HG03565 (cell line): Measurements from ENCODE around the gene SDK1.
"Not testable (repeated sequence)": the region's sequence is repeated elsewhere in the genome, so short reads cannot be mapped to it uniquely, and the experiment has no call there.

ENCODE experiments used
- ATAC-seq: cut with Tn5 transposase; IDR thresholded peaks from one replicate; pipeline ENCODE4 v1.9.1; 2021; ENCODE audit warnings: mild to moderate bottlenecking, moderate library complexity; ENCODE audit not compliant: unreplicated experiment

SDK1 gene

DNA sequence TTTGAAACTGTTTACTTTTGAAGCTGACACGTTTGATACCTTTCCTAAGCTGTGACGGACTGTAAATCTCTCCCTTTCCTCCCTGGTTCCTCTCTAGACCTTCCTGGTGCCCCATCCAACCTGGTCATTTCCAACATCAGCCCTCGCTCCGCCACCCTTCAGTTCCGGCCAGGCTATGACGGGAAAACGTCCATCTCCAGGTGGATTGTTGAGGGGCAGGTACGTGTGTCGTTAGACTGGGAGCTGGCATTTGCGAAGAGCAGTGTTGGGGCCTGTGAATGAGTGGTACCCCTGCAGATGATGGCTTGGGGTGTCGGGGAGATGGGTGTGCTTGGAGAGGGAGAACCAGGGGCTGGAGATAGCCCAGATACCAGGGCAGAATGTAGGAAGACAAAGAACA is 778.3 kb downstream of the SDK1 start:
- no peak for ATAC-seq

DNA sequence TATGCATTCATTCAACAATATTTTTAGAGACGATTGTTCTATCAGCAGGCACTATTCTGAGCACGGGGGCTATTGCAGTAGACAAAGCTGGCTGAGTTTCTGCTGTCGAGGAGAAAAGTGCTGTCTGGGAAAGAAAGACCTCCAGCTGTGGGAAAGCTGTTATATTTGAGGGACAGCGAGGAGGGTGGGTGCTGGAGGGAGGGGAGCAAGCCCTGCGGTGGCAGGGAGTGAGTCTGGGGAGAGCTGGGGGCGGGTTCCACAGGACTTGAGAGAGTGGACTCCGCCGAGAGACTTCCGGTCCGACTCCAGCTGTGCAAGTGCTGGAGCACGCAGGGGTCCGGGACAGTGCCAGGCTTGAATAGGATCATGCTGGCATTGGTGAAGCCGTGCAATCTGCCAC is 778.9 kb downstream of the SDK1 start:
- ATAC-seq = no peak

DNA sequence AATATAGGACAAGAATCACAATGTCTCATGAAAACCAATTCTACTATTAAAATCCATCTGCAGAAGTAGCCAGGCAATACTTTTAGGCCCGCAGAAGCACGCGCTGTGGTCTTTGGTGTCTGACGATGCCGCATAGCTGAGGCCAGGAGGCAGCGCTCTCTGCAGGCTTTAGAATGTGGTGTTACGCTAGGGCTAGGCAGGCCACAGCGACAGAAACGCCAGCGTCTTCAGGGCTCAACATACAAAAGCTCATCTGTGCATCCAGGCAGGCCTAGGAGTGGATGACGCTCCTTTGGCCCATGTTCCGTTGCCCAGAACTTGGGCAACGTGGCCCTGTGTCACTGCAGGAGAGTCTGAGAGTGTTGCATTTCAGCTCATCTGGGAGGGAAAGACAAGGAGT is 779.9 kb downstream of the SDK1 start:
- no peak for ATAC-seq

DNA sequence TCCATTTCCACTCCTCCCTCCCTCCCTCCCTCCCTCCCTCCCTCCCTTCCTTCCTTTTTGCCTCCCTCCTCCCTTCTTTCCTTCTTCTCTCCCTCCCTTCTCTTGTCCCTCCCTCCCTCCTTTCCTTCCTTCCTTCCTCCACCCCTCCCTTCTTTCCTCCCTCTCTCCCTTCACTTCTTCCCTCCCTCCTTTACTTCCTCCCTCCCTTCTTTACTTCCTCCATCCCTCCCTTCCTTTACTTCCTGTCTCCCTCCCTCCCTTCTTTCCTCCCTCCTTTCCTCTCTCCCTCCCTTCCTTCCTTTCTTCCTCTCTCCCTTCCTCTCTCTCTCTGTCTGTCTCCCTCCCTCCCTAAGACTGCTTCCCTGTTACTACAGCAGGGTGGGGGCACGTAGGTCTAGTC is 782.5 kb downstream of the SDK1 start:
- no peak for ATAC-seq

DNA sequence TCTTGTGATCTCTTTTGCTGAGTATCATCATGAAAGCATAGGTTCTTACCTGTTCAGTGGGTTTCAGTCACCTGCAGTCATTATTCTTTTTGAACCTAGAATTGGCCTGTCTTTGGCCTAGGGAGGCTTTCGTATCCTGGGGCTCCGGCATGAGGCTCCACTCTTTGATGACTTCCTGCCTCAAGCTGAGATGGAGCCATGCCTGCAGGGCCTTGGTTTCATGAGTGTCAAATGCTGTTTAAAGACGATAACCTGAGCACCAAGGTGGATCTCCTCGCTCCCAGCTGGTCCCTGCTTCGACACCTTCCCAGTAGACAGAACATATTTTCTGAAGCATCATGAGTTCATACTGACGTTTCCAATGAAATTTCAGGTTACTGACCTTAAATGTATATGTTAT is 783.2 kb downstream of the SDK1 start:
- ATAC-seq = no peak

DNA sequence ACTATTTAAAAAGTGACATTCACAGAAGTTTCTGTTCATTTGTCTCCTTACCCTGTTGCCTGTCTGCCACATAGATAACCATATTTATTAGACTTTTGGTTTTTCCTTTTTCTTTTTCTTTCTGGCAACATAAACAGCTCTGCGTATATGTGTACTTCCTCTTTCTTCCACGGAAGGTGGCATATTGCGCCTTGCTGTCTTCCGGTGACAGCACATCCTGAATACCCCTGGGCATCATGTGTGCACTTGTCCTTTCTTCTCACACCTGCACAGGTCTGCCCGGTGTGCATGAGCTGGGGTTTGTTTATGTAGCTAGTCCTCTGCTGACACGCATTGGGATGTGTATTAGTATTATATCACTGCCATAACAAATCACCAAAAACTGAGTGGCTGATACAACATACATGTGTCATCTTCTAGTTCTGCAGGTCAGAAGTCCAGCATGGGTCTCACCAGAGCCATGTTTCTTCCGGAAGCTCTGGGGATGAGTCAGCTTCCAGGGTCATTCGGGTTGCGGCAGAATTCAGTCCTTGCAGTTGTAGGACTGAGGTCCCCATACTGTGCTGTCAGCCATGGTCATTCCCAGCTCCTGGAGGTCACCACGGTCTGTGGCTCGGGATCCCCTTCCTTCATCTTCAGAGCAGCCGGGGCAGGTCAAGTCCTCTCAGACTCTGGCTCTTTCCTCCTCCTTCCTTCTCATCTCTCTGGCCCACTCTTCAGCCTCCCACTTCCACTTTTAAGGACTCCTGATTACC is 785.1 kb downstream of the SDK1 start:
- no peak for ATAC-seq

DNA sequence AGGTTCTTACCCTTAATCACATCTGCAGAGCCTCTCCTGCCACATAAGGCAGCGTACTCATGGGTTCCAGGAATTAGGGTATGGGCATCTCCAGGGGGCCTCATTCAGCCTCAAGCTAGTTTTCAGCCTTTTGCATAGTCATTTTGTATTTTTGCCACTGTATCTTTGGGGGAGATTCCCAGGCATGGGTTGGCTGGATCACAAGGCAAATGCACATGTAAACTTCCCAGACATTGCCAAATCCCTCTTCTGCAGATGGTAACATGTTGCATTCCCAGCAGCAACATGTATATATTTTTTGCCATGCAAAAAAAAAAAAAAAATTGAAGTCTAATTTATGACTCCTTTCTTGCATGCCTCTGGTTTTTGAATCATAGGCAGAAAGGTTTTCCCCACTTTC is 785.7 kb downstream of the SDK1 start:
- ATAC-seq = no peak

DNA sequence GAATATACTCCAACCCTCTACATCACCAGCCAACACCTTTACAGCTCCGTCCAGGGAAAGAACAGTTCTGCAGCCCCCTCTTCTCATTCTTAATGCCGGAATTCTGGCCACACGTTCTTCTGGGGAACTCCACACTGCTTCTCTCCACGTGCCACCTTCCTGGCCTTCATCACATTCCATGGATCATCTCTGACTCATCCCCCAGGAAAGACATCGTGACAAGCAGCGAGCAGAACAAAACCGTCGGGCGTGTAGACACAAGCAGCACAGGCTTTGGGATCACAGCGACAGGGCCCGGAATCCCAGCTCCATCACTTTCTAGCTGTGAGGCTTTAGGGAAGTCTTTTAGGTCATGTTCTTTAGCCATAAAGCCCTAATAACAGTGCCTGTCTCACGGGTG is 790.7 kb downstream of the SDK1 start:
- ATAC-seq = no peak

DNA sequence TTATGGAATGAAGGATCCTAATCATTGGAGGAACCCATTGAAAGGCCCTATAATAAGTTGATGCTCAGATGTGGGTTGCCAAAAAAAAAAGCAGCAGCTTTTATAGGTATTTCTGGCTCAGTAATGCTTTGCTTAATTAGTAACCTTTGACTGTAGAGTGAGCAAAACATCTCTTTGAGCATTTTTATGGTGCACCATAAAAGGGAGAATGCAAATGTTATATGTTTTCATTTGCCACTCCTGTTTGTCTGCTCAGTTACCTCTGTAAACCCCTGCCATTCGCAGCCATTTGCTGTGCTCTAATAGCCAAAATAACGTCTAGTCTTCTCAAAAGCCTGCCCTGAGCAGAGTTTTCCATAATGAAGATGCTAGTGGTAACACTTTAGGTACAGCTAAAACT is 792.0 kb downstream of the SDK1 start:
- ATAC-seq = no peak

DNA sequence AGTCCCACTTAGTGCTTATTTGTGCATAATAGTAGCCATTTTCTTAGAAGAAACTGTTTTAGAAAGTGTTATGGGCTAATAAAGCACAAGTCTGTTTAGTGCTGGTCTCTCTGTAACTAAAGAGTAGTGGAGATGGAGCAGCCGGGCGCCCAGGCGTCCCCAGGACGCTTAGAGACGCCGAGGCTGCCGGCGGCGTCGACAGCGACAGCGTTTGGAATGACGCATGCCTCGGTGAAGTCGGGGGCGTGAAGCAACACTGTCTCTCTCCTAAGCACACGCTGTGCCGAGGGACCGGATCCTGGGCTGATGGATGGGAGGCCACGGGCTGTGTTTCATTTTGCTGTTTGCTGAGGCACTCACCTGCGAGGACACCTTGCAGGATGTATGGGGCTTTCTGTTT is 792.4 kb downstream of the SDK1 start:
- no peak for ATAC-seq

DNA sequence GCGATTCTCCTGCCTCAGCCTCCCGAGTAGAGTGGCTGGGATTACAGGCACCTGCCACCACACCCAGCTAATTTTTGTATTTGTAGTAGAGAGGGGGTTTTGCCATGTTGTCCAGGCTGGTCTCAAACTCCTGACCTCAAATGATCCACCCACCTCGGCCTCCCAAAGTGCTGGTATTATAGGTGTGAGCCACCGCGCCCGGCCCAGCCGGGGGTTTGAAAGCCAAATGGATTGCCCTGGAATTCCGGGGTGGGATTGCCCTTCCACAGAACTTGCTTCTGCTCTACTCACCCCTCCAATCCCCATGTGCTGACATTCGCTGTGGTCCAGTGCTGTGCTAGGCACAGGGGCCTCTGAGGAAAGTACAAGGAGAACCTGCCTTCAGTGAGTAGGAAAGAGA is 793.1 kb downstream of the SDK1 start:
- ATAC-seq = not testable (repeated sequence)

DNA sequence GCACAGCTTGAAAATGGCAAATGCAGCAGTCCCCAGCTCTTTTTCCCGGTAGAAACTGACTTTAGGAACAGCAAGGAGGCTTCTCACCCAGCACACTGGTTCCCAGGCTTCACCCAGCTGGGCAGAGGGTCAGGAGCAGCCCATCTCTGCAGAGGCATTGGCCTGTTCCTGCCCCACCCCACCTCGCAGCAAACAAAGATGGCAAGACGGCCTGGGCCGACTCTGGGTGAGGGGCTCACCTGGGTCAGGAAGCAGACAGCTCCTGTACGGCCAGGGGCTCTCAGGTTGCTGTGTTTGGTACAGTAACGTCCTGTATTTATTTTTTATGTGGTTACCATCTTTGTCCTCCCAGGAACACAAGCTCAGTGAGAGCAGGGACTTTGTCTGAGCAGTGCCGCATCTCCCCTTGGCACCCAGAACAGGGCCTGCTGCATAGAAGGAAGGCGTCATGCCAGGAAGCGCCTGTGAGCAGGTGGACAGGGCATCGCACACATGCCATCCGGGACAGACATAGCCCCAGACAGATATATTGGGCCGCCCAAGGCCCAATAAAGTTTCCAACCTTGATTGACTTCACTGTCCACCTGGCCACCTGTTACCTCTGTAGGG is 796.1 kb downstream of the SDK1 start:
- no peak for ATAC-seq

DNA sequence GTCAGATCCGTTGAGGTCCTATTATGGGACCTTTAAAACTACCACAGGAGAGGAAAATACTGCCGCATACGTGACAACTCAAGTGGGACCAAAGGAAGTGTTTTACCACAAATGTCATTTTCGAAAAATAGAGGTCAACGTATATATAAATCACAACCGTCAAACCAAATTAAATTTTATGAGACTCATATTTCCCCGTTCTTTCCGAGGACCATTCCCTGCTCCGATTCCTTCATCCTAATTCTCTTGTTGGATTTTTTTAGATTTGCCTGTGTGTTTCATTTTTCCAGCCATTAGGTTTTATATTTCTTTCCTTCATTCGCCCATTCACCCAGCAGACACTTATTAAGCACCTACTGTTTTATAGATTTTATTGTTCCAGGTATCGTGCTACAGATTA is 797.1 kb downstream of the SDK1 start:
- ATAC-seq = no peak

DNA sequence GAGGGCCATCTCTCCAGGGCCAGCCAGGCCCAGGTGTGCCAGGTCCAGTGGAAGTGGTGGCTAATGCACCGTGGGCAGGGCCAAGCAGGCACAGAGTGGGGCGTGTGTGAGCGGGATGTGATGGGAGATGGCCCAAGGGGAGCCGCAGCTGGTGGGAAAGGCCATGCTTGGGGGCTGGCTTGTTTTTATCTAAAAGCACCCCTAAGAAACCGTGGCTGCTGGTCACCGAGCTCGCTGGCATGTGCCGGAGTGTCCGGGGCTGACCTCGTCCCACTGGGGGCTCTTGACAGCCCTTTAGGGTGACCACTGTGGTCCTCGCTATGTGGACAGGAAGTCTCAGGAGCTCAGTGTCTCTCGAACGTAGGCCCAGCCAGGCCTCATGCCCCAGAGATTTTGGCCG is 798.6 kb downstream of the SDK1 start:
- no peak for ATAC-seq

DNA sequence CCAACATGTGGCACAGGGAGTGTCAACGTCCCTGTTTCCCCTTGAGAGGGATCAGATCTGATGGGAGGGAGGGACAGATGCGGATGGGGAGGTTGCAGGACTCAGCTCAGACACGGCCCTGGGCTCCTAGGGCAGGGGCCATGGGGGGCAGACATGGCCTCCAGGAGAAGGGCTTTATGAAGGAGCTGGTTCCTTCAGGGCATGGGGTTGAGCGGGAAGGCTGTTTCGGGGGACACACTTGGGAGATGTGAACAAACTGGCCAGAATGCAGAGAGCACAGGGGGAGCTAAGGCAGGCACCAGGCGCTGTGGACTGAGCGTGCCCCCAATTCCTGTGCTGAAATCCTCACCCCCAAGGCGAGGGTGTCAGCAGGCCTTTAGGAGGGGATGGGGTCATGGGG is 799.1 kb downstream of the SDK1 start:
- ATAC-seq = no peak

DNA sequence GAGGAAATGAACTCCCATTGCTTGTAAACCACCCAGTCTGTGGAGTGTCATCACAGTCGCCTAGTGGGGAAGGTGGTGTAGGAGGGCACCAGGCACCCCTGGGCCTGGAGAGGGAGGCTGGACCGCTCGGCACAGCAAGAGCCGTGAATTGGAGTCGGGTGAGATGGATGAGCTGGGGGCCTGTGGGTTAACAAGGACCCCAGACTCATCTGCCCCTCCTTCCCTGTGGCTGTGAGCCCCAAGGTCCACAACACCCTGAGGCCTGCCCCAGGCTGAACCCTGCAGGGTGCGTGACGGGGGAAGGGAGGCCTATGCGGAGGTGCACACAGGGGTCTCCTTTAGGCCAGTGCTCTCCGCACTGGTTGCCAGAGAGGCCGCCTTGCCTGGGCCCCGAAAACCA is 799.6 kb downstream of the SDK1 start:
- ATAC-seq = no peak

DNA sequence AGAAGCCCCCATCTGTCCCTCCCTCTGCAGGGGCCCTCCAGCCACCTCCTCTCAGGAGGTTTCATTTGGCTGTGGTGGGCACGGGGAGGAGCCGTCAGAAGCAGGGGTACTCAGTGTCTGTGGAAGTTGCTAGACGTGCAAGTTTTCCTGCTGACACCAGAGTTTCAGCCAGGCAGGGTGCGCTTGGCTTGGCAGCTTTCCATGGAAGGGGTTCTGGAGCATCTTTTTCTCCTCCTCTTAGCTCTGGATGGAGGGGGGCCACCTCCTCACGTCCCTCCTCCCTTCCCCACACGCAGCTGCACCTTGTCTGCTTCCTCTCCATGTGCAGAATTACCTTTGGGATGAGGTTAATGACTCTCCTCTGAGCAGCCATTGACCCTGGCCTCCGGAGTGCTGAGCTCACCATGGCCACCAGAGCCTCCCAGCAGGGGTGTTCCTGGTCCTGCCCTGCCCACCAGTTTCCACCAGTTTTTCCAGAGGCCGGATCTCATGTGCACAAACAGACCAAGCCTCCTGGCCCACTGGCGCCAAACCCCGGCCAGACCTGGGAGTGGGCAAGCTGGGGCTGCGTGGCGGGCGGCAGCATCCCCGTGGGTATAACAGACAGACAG is 801.3 kb downstream of the SDK1 start:
- no peak for ATAC-seq

DNA sequence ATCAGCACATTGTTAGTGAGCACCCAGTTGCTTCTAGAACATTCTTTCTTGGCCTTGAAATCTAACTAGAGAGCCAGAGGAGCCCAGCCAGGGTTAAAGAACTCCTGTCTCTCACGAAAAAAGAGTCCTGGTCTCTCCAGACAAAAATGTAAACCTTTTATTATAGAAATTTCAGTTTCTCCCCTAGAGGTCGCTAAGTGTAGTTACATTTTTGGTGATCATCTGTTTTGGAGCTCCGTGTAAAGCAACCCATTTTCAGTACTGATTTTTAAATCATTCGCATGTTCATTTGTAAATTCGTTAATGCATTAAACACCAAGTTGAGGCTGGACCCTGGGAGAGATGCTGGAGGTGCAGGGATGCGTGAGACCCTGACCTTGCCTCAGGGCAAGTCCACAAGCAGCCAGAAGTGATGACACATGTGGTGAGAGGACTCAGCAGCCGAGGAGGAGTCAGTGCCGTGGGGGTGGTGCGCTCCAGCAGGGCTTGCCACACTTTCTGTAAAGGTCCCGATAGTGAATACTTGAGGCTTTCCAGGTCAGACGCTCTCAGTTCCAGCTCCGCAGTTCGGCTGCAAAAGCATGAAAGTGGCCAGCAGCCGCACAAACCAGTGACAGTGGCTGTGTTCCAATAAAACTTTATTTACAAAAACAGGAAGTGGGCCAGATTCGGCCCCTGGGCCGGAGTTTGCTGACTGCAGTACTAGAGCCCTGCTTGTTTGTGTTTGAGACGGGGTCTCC is 802.5 kb downstream of the SDK1 start:
- no peak for ATAC-seq

DNA sequence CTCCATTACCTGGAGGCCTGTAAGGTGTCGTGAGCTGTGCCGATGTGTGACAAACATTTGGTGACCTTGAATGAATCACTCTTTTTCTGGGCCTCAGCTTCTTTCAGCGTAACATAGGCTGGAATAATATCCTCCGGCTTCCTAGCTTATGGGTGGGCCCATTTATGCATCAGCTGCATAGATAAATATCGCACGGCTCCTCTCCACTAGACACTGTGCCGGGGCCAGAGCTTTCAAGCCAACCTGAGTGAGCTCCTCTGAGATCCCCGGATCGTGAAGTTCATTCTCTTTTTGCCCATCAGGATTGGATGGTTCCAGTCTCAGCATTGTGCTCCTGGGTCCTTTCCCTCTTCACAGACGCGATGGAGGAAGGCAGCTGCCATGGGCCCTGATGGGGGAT is 806.8 kb downstream of the SDK1 start:
- no peak for ATAC-seq

DNA sequence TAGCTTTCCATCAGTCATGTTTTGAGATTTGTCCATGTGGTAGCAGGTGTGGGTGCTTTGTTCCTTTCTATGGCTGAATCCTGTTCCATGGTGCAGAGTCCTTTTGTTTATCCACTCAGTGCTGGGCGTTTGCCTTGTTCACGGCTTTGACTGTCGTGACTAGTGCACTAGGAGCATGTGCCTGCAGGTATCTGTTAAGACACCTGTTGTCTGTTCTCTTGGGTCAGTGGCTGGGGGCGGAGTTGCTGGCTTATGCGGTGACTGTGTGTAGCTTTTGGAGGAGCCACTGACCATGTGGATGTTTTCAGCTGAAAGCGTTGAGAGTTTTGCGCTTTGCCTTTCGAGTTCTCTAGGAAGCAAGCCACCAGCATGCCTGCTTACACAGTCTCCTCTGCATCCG is 807.9 kb downstream of the SDK1 start:
- no peak for ATAC-seq

DNA sequence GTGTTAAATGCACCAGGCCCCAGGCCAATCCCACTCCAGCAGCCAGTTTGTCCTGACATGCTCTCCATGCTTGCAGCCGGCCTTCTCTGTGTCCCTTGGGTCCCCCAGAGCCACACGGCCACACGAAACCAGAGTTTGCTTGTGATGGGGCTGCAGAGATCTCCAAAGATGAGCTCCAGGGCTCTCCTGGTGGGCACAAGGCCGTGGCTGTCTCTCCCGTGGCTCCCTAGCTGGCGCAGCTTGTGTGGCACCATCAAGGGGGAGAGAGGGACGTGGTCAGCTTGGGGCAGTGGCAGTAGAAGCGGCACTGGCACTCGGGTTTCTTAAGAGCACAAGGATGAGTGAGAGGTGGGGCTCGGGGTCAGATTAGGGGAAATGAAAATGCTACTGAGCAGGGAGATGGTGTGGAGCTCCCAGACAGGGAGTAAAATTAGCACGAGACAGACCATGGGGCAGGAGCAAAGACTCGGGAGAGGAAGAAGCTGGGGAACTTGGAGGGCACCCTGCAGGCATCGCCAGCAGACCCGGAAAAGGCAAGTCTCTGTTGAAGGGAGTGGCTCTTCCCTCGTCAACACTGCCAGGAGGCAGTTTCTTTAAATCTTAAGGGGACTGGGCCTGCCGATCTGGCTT is 808.5 kb downstream of the SDK1 start:
- ATAC-seq = no peak
